ENCODE results near the gene VWF.

DNA sequence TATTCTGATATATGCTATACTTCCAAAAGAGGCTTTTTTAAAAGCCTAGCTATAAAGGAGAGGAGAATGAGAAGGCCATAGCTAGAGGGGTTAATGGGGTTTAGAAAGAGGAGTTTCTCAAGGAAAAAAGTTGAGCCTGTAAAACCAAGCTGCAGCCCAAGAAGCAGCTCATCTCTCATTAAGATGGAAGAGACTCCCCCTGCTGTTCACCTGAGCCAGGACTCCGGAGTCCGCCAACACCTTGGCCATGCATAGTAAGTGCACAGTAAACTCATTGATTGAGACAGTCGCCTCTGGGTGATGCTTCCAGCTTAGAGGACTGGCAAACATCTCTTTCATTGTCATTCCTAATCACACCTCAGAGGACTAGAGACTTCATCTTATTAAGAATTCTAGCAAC lies 225.6 kb downstream of the VWF start:
- TF ChIP-seq, protein P1, sequence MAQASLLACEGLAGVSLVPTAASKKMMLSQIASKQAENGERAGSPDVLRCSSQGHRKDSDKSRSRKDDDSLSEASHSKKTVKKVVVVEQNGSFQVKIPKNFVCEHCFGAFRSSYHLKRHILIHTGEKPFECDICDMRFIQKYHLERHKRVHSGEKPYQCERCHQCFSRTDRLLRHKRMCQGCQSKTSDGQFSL (CRISPR knock-in tag; IDR thresholded peaks at IDR 0.05), result no peak
- TF ChIP-seq YY1 (IDR thresholded peaks at IDR 0.05; ENCODE audit: insufficient read depth, insufficient replicate concordance, low read depth, low read length), result no peak
- no peak for TF ChIP-seq ETV6 (CRISPR knock-in tag; conservative IDR thresholded peaks at IDR 0.05)

Data from HepG2 (cell line).